ENCODE data around the gene CSNK1G1.
"Not testable (repeated sequence)": the region's sequence is repeated elsewhere in the genome, so short reads cannot be mapped to it uniquely, and the experiment has no call there.

Gene CSNK1G1

GRCh38 chr15:64285871-64286270 is 70.1 kb downstream of the CSNK1G1 start:
- DNase-seq, result no peak

GRCh38 chr15:64285150-64285549 is 70.8 kb downstream of the CSNK1G1 start:
- no peak for DNase-seq

- no peak for DNase-seq
Observed at GRCh38 chr15:64284042-64284441, 71.9 kb downstream of the CSNK1G1 start.

GRCh38 chr15:64282701-64283100 is 73.3 kb downstream of the CSNK1G1 start:
- DNase-seq, result no peak

GRCh38 chr15:64279131-64279530 is 76.8 kb downstream of the CSNK1G1 start:
- DNase-seq, result no peak

- DNase-seq, result no peak
Observed at GRCh38 chr15:64275934-64276333, 80.0 kb downstream of the CSNK1G1 start.

- DNase-seq, result no peak
Observed at GRCh38 chr15:64274341-64274950, 81.5 kb downstream of the CSNK1G1 start.

- DNase-seq, result no peak
Observed at GRCh38 chr15:64267331-64267973, 88.5 kb downstream of the CSNK1G1 start.

- not testable (repeated sequence) for DNase-seq
Observed at GRCh38 chr15:64265188-64265587, 90.8 kb downstream of the CSNK1G1 start.

GRCh38 chr15:64264502-64264901 is 91.5 kb downstream of the CSNK1G1 start:
- no peak for DNase-seq

- no peak for DNase-seq
Observed at GRCh38 chr15:64263567-64263966, 92.4 kb downstream of the CSNK1G1 start.

- no peak for DNase-seq
Observed at GRCh38 chr15:64256051-64256450, 99.9 kb downstream of the CSNK1G1 start.

- DNase-seq, result no peak
Observed at GRCh38 chr15:64251658-64252057, 104.3 kb downstream of the CSNK1G1 start.

GRCh38 chr15:64251121-64251520 is 104.9 kb downstream of the CSNK1G1 start:
- DNase-seq, result no peak

GRCh38 chr15:64249883-64250575 is 105.9 kb downstream of the CSNK1G1 start:
- no peak for DNase-seq

GRCh38 chr15:64249406-64249805 is 106.6 kb downstream of the CSNK1G1 start:
- no peak for DNase-seq

GRCh38 chr15:64247906-64248541 is 107.9 kb downstream of the CSNK1G1 start:
- no peak for DNase-seq

- DNase-seq, result no peak
Observed at GRCh38 chr15:64247535-64247905, 108.5 kb downstream of the CSNK1G1 start.

GRCh38 chr15:64246364-64247189 is 109.4 kb downstream of the CSNK1G1 start:
- DNase-seq, result no peak

- DNase-seq, result no peak
Observed at GRCh38 chr15:64245405-64245804, 110.6 kb downstream of the CSNK1G1 start.

GRCh38 chr15:64237677-64238076 is 118.3 kb downstream of the CSNK1G1 start:
- no peak for DNase-seq

GRCh38 chr15:64236156-64236894 is 119.6 kb downstream of the CSNK1G1 start:
- no peak for DNase-seq
